ENCODE data around the gene RASSF3.
"Not testable (repeated sequence)": the region's sequence is repeated elsewhere in the genome, so short reads cannot be mapped to it uniquely, and the experiment has no call there.

The RASSF3 gene

GRCh38 chr12:64610079-64610659 lies at the start of gene RASSF3:
RASSF3 (plus strand) TSS chr12:64610495; CDS start chr12:64610633, 138 bp downstream.
- peak; percentile 83 for DNase-seq (ENCODE audit: low spot score)

GRCh38 chr12:64561302-64562136 lies 48.8 kb upstream of the RASSF3 start:
- DNase-seq (ENCODE audit: low spot score): no peak

GRCh38 chr12:64566122-64566521 lies 44.2 kb upstream of the RASSF3 start:
- no peak for DNase-seq (ENCODE audit: low spot score)

GRCh38 chr12:64566831-64567517 lies 43.3 kb upstream of the RASSF3 start:
- DNase-seq (ENCODE audit: low spot score): no peak

- DNase-seq (ENCODE audit: low spot score): no peak
Observed at GRCh38 chr12:64567570-64567969, 42.7 kb upstream of the RASSF3 start.

- no peak for DNase-seq (ENCODE audit: low spot score)
Observed at GRCh38 chr12:64568298-64568697, 42.0 kb upstream of the RASSF3 start.

- no peak for DNase-seq (ENCODE audit: low spot score)
Observed at GRCh38 chr12:64569923-64570691, 40.2 kb upstream of the RASSF3 start.

- DNase-seq (ENCODE audit: low spot score): no peak
Observed at GRCh38 chr12:64571411-64571810, 38.9 kb upstream of the RASSF3 start.

- DNase-seq (ENCODE audit: low spot score): no peak
Observed at GRCh38 chr12:64572241-64572640, 38.1 kb upstream of the RASSF3 start.

- DNase-seq (ENCODE audit: low spot score): no peak
Observed at GRCh38 chr12:64574837-64575236, 35.5 kb upstream of the RASSF3 start.

GRCh38 chr12:64577046-64577445 lies 33.2 kb upstream of the RASSF3 start:
- DNase-seq (ENCODE audit: low spot score): no peak

- no peak for DNase-seq (ENCODE audit: low spot score)
Observed at GRCh38 chr12:64578566-64578965, 31.7 kb upstream of the RASSF3 start.

- DNase-seq (ENCODE audit: low spot score): no peak
Observed at GRCh38 chr12:64580681-64581080, 29.6 kb upstream of the RASSF3 start.

- no peak for DNase-seq (ENCODE audit: low spot score)
Observed at GRCh38 chr12:64582114-64582513, 28.2 kb upstream of the RASSF3 start.

- no peak for DNase-seq (ENCODE audit: low spot score)
Observed at GRCh38 chr12:64582862-64583261, 27.4 kb upstream of the RASSF3 start.

- DNase-seq (ENCODE audit: low spot score): not testable (repeated sequence)
Observed at GRCh38 chr12:64583395-64583770, 26.9 kb upstream of the RASSF3 start.

GRCh38 chr12:64583771-64584421 lies 26.4 kb upstream of the RASSF3 start:
- DNase-seq (ENCODE audit: low spot score): no peak

GRCh38 chr12:64585104-64585503 lies 25.2 kb upstream of the RASSF3 start:
- DNase-seq (ENCODE audit: low spot score): no peak

- DNase-seq (ENCODE audit: low spot score): no peak
Observed at GRCh38 chr12:64587447-64587846, 22.8 kb upstream of the RASSF3 start.

GRCh38 chr12:64590183-64590582 lies 20.1 kb upstream of the RASSF3 start:
- no peak for DNase-seq (ENCODE audit: low spot score)

GRCh38 chr12:64595863-64596793 lies 14.2 kb upstream of the RASSF3 start:
- DNase-seq (ENCODE audit: low spot score): no peak

Measured in activated CD4-positive, alpha-beta T cell treated with anti-CD3 and anti-CD28 coated beads, Interleukin-2, Interleukin-4, amounts not matched to agents 100 ng/mL and 50 ng/mL, durations not matched to agents 16 hours and 8 hours (primary cell).